Adrenal gland (tissue), 5 donors: Measurements from ENCODE around the gene TTC34.
"Not testable (repeated sequence)": the region's sequence is repeated elsewhere in the genome, so short reads cannot be mapped to it uniquely, and the experiment has no call there.

Experiments
- CTCF ChIP-seq, 6 experiments: fragments of 450-650 bp in 4 of 6; fragments of 200-600 bp in 2 of 6; sonication (generic) in 1 of 6; IDR thresholded peaks; 1 replicate in 5 of 6; 2 replicates in 1 of 6; pipeline versions ENCODE4 v1.5.1 to v1.8.0; 2016 to 2021; ENCODE audit warnings: antibody characterized with exemption in 6 of 6, mild to moderate bottlenecking in 2 of 6, moderate library complexity in 1 of 6
- POLR2A ChIP-seq, 2 donors: fragments of 450-650 bp; IDR thresholded peaks; one replicate each; pipeline ENCODE4 v1.6.1; 2017; ENCODE audit warnings: antibody characterized with exemption in 2 of 2, mild to moderate bottlenecking in 2 of 2, moderate library complexity in 1 of 2
- donor health status: DM: no; HTN: no; CAD: no.

GRCh38 chr1:2654443-2654948, 147.0 kb downstream of the TTC34 start:
- not testable (repeated sequence) for TF ChIP-seq CTCF, POLR2A (IDR thresholded peaks at IDR 0.05)
